ENCODE measurements around the gene MEMO1. TPM values are rescaled to one million over a fixed set of nuclear protein-coding genes. Genes with fewer than 3 reads are reported as not detected.

MEMO1 gene
- total and polyA plus RNA-seq, 9 of the 15 experiments (the other 6 are each of a cell fraction or from before 2014, with no cell fraction given) = 22.1 to 87.7 (median 61.2) TPM

DNA sequence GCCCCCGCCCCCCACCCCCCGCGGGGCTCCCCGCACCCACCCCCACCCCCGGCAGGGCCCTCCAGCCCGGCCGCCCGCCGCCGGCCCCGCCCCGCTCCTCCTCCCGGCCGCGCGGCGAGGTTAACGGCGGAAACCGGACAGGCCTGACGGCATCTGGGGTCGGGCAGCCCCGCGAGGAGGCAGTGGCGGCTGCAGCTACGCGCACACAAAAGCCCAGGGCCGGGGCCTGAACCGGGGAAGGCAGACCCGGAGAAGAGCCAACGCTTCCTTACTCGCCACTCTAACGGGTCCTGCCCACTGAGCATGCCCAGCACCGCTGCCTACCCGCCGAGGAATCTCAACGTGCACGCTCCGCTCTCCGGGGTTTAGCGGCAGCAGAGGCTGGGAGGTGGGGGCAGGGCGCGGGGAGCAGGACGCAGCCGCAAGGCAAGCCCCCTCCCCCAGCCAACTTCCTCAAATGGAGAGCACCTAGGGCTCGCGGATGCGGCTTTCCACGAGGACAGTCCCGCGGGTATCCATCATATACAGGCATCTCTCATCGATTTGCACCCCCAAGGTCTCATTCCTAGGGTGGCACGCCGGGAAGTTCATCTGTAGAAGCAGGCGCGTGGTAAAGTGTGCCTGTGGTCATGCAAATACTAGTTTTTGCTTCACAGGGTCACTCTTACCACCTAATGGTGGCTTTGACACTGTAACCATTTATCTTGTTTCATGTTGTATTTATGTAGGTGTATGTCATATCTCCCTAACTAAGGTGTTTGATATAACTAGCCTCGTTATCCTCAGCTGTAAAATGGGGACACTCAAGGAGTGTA is at the start of gene MEMO1 (continued):
- TF ChIP-seq CBX8 (IDR thresholded peaks at IDR 0.05; ENCODE audit: borderline replicate concordance, extremely low read depth, low read depth, low read length, poor library complexity, severe bottlenecking) (no peak), FOXK2 (conservative IDR thresholded peaks at IDR 0.05 in 1 of 2, IDR thresholded peaks at IDR 0.05 in 1 of 2; ENCODE audit: low read depth in 2 of 2) (peak in 1 of 2 experiments; percentile 20; a peak in 1 of 4 replicates), ZNF224 (CRISPR knock-in tag; IDR thresholded peaks at IDR 0.05) (0 out of 2 replicates have a peak, but pooled peaks have one; percentile 67), SMAD3 (CRISPR knock-in tag; conservative IDR thresholded peaks at IDR 0.05) (0 out of 2 replicates have a peak, but pooled peaks have one; percentile 23), ZBTB1 (CRISPR knock-in tag; IDR thresholded peaks at IDR 0.05; ENCODE audit: borderline replicate concordance, low read depth) (peak; percentile 56; the same call in 1 of the 2 replicates), PCBP2 (IDR thresholded peaks at IDR 0.05; ENCODE audit: low read depth, low read length, poor library complexity, severe bottlenecking) (no peak), ADNP (tag; IDR thresholded peaks at IDR 0.05) (0 out of 2 replicates have a peak, but pooled peaks have one; percentile 3), IFI16 (CRISPR knock-in tag; IDR thresholded peaks at IDR 0.05) (no peak), POLR3G (IDR thresholded peaks at IDR 0.05; ENCODE audit: extremely low read depth, insufficient read length, insufficient replicate concordance) (no peak), RBM17 (IDR thresholded peaks at IDR 0.05; ENCODE audit: borderline replicate concordance, low read depth, low read length) (no peak), ELF4 (CRISPR knock-in tag; IDR thresholded peaks at IDR 0.05) (peak; percentile 78; the same call in 1 of the 2 replicates), MCM5 (IDR thresholded peaks at IDR 0.05; ENCODE audit: low read depth) (no peak), ZC3H11A (IDR thresholded peaks at IDR 0.05; ENCODE audit: low read depth, low read length) (no peak), MECOM (CRISPR knock-in tag; IDR thresholded peaks at IDR 0.05) (no peak), ZNF584 (CRISPR knock-in tag; IDR thresholded peaks at IDR 0.05; ENCODE audit: low read depth) (0 out of 2 replicates have a peak, but pooled peaks have one; percentile 29)
- TF ChIP-seq, protein P1, sequence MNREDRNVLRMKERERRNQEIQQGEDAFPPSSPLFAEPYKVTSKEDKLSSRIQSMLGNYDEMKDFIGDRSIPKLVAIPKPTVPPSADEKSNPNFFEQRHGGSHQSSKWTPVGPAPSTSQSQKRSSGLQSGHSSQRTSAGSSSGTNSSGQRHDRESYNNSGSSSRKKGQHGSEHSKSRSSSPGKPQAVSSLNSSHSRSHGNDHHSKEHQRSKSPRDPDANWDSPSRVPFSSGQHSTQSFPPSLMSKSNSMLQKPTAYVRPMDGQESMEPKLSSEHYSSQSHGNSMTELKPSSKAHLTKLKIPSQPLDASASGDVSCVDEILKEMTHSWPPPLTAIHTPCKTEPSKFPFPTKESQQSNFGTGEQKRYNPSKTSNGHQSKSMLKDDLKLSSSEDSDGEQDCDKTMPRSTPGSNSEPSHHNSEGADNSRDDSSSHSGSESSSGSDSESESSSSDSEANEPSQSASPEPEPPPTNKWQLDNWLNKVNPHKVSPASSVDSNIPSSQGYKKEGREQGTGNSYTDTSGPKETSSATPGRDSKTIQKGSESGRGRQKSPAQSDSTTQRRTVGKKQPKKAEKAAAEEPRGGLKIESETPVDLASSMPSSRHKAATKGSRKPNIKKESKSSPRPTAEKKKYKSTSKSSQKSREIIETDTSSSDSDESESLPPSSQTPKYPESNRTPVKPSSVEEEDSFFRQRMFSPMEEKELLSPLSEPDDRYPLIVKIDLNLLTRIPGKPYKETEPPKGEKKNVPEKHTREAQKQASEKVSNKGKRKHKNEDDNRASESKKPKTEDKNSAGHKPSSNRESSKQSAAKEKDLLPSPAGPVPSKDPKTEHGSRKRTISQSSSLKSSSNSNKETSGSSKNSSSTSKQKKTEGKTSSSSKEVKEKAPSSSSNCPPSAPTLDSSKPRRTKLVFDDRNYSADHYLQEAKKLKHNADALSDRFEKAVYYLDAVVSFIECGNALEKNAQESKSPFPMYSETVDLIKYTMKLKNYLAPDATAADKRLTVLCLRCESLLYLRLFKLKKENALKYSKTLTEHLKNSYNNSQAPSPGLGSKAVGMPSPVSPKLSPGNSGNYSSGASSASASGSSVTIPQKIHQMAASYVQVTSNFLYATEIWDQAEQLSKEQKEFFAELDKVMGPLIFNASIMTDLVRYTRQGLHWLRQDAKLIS (CRISPR knock-in tag; IDR thresholded peaks at IDR 0.05) = peak; percentile 92
- TF ChIP-seq, protein P2, sequence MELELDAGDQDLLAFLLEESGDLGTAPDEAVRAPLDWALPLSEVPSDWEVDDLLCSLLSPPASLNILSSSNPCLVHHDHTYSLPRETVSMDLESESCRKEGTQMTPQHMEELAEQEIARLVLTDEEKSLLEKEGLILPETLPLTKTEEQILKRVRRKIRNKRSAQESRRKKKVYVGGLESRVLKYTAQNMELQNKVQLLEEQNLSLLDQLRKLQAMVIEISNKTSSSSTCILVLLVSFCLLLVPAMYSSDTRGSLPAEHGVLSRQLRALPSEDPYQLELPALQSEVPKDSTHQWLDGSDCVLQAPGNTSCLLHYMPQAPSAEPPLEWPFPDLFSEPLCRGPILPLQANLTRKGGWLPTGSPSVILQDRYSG (tag; conservative IDR thresholded peaks at IDR 0.05; ENCODE audit: low read depth) = no peak
